DMS79 treated with DMSO at 0.1 percent for 48 hours (cell line): ENCODE results near the gene KCNJ12.

Experiments used
- DNase-seq: peaks from one replicate; lab custom pipeline; 2025; lab: John Stamatoyannopoulos, UW

Gene KCNJ12

DNA sequence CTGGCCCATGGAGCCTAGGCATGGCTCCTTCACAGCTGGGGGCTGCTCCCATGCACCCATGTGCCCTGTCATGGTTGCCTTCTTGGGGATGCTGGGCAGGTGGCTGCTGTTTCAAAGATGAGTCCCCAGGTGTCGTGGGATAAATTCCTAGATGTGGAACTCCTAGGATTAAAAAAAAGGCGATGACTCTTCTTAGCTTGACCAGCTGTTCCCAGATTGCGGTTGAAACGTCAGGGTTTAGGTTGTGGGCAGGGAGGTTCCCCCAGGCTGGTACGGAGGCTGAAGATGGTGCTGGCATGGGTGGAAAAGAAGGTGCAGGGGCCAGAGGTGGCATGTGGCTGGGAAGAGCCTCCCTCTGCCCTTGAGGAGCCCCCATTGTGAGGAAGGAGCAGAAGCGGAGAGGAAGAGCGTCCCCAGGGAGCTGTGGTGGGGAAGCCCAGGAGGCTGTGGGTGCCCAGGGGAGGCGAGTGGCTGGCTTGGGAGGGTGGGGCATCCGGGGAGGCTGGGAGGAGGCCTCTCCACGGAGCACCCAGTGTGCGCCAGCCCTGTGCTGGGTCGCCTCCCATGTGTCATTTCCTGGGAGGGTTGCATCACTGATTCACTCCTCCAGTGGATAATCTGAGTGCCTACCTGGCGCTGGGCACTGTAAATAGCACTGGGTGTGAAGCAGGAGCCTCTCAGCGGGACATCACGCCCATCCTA is 7.5 kb upstream of the KCNJ12 start:
- no peak for DNase-seq

DNA sequence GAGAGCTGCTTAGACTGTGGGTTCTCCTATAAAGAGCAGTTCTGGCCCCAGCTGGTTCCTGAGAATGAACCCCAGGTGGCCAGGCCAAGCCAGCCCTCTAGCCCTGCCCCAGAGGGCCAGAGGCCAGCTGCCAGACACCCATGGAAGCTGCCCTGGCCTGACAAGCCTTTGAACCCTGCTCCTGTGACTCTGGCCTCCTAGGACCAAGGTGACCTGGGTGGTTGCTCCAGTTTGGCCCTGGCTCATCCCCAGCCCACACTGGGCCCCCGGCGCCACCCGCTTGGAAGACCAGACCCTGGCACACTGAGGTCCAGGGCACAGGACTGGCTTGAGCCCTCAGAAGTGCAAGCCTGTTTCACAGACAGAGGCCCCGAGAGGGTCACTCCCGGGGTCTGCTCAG is 6.8 kb upstream of the KCNJ12 start:
- DNase-seq = no peak

DNA sequence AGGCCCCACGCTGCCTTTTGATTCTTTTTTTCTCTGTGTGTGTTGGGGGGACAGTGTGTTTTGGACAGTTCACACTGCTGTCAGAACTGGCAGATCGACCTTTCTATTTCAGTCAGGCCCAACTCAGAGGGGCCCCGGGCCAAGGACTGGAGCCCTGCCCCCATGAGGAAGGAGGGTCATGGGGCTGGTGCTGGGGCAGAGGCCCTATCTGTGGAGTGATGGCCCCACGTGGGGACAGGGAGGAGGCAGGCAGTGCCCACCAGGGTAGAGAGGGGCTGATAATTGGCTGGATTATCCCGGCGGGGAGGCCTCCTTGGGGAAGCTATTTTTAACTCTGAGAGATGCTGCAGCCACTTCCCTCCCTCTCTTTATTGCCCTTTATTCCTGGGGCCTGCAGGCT is 5.7 kb upstream of the KCNJ12 start:
- no peak for DNase-seq

DNA sequence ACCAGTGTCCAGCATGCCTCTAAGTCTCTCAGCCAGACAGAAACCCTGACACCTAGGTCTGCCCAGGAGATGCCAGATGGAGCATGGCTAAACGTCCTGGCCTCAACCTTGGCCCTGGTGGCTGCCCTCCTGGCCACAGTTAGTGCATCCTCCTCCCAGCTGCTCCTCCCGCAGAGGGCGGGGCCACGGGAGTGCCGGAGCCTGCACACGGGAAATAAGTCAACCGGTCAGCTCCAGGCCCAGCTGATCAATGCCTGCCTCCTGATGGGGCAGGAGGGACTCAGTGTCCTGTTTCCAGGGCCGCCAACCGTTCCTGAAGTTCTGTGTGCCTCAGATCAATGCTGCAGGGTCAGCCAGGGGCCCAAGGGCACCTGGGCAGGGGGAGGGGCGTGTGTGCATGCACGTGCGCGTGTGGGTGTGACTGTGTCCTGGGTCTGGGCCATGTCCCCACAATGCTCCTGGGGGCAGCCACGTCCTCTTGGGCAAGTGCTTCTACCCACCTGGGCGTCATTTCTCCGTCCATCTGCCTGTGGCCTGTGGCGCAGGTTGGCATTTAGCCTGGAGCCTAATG is 4.6 kb upstream of the KCNJ12 start:
- no peak for DNase-seq

DNA sequence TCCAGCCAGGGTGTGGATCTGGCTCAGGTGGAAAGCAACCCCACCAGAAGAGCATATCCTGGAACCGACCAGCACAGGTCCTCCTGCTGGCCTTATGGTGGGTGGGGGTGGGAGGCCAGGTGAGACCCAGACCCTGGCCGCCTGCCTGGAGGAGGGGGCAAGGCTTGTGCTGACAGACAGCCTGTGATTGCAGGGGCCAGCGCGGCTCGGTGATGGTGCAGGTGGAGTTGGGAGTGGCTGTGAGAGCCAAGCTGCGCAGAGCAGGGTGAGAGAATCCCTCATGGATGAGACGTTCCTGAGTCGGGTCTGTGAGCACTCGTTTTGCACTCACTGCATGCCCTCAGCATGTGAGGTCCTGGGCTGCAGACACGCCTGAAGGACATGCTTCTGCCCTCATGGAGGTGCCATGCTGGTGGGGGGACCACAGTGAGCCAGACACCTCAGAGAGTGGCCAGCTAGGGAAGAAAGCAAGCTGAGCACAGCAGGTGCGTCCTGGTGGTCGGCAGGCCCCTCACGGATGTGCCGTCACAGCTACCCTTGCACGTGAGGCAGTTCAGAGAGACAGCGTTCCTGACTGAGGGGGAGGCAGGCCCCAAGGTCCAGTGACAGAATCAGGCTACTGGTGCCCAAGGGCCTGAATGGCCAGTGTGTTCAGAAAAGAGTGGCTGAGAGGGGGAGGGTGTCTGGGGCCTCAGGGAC is 3.8 kb upstream of the KCNJ12 start:
- DNase-seq = no peak

DNA sequence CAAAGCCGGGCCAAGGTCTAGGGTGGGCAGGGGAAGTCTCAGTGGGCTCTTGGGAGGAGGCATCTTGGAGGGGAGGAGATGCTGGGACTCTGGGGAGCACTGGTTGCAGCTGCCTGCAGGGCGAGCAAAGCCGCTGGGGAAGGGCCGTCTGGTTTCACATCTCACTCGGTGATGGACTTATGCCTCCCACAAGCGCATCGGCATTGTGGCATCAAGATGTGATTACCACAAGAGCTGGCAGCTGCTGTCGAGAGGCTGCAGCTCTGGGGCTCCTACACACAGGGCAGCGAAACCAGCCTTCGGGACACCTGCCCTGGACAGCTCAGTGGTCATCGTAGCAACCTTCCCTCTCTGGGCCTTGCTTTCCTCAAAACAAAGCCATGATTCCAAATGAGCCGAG is 3.1 kb upstream of the KCNJ12 start:
- DNase-seq = peak; percentile 6

DNA sequence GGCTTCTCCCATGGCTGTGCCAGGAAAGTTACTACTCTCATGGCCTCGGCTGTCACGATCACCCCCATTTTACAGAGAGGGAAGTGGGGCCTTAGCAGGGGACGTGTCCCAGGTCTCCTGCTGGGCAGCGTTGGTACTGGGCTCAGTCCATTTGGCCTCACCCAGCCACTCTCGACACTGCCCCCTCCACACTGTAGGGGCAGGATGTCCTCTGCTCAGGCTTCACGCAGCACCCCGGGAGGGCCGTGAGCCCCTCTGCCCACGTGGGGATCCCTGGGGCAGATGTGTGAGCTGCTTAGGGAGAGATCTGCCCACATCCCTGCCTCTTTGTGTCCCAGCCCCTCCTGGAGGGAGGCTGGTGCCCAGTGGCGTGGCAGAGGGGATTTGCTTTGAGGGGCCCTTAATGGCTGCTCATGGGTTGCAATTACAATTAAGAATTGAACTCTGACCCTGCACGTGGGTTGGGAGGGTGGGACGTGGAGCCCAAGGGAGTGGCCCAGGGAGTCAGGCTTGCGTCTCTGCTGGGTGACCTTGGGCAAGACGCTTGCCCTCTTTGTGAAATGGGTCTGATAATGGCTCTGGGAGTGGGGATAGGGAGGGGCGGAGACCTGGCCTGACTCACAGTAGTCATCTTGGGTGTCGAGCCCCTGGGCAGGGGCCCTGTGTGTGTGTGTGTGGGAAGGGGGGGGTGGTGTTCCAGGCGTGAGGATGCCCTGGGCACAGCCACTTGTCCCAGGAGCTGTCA is 2.3 kb upstream of the KCNJ12 start:
- no peak for DNase-seq

DNA sequence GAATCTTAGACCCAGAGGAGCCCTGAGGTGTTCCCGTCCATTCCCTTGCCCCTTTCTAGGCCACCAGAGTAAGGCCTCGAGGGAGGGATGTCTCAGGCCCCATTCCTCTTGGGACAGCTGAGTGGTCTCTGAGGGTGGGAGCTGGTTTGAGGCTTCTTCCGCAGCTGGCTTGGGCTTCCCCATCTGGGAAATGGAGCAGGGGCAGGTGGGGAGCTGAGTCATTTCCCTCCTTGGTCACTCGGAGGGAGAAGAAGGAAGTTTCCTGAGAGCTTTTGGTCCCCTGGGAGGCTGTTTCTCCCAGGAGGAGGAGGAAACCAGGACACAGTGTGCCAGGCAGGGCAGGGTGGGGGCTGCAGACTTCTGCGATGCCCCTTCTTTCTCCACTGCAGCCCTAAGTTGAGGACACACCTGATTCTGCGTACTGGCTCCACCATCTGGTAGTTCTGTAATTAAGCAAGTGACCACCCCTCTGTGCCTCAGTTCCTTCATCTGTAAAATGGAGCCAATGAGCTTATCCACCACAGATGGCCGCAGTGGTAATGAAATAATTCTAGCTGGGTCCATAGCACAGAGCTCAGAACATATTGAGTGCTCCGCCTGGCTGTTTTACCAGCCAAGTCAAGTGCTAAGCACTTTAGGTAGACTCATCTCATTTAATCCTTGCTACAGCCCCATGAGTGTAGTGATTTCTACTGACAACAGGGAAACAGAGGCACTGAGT is 1.6 kb upstream of the KCNJ12 start:
- no peak for DNase-seq

DNA sequence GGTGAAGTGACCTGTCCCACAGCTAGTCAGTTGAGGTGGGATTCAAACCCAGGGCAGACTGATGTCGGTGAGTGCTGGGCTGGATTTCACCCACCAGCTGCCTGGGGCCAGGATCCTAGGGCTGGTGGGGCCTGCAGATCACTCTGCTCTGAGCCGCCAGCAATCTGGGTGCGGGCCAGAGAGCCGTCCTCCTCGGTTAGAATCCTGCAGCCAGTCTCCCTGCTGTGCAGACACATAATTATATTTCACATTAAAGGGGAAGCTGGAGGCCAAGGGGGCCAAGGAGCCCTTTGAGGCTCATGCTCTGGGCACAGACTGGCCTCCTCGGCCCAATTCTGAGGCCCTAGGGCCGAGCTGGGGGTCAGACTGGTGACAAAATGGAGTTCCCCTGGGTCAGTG is 996 bp upstream of the KCNJ12 start:
- DNase-seq = no peak

DNA sequence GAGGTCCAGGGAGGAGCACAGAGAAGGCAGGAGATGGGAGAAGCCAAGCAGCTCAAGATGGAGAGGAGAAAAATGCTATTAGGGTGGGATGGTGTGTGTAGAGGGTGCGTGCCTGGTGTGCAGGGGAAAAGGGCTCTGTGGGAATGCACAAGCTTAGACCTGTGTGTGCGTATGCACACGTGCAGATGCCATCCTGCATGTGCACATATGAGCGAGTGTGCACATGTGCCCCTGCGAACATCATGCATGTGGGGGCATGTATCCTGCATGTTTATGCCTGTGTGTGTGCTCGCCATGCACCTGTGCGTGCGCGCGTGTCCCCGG is 438 bp upstream of the KCNJ12 start:
- no peak for DNase-seq

DNA sequence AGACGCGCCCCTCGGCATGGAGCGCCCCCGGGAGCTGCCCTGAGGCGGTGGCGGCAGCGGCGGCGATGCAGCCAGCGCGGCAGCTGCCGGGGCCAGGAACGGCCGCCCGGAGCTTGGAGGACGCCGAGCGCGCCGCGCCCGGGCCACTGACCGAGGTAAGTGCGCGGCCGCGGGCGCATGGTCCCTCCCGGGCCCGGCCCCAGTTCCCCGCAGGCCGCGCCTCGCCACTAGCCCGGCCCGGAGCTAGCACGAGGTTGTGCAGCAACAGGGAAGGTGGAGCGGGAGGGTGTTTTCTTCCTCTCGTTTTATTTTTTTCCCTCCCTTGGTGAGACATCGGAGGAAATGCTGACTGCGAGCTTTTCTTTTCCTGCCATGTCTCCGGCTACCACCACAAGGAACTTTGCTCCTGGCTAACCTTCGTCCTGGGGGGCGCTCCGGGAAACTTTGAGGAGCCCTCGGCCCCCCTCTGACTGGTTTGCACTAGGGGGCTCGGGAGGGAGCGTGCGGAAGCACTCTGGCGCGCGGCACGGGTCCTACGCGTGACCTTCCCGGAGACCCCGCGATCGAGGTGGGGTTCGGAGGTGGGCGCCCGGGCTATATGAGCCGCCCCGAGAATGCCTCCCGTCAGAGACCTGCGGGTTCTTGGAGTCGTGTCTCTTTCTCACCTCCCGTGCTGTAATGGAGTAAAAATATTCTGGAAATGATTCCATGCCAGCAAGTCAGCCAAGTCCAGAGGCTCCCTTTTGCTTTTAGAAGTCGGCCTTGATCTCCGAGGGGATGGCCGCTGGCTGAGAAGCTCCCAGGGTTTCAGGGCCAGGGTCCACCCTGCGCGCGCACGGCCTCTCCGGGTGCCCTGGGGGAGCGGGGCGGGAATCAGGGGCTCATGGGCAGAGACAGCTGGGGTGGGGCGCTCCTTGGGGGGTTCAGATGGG is 868 bp downstream of the KCNJ12 start:
- peak; percentile 3 for DNase-seq

DNA sequence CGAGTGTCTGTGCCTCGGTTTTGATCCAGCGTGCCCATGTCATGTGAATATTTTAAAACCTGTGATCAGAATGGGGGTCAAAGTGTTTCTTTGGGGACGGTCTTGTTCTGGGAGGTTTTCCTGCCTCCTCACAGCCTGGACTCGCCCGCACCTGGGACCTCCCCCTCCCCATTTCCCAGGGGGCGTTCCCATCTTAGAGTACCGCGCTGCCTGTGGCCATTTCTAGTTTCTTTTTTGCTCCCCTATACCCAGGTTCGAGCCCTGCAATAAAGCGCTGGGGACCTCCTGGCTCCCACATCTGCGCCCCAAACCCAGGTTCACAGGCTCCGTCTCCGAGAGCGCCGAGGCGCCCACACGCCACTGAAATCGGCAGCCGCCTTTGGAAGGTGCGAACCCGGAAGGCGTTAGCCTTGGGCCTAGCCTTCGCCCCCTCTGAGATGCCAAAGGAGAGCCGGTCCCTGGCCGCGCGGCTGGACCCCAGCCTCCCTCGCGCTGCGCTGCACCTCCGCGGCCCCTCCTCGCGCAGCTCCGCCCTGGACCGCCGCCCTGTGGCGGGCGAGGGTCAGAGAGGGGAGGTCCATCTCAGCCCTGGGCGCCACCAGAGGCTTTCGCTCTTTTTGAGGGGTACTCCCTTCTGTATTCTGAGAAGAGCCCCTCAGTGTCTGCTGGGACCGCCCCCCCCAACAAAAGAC is 1.7 kb downstream of the KCNJ12 start:
- peak; percentile 2 for DNase-seq

DNA sequence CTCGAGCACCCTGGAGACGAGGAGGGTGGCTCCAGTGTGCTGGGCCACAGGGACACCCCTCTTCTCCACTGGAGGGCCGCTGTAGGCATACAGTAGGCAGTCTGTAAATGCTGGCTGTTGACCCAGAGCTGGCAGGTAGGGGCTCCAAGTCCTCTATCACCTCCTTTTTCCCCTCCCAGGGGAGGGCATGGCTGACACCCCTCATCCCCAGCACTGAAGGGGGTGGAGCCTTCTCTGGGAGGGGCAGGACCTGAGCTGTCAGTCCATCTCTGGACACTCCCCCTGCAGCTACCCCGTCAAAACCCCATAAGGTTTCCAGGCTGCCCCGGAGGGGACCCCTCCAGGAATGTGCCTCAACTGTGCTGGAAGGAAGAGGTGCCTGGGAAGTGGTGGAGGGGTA is 2.4 kb downstream of the KCNJ12 start:
- DNase-seq = no peak

DNA sequence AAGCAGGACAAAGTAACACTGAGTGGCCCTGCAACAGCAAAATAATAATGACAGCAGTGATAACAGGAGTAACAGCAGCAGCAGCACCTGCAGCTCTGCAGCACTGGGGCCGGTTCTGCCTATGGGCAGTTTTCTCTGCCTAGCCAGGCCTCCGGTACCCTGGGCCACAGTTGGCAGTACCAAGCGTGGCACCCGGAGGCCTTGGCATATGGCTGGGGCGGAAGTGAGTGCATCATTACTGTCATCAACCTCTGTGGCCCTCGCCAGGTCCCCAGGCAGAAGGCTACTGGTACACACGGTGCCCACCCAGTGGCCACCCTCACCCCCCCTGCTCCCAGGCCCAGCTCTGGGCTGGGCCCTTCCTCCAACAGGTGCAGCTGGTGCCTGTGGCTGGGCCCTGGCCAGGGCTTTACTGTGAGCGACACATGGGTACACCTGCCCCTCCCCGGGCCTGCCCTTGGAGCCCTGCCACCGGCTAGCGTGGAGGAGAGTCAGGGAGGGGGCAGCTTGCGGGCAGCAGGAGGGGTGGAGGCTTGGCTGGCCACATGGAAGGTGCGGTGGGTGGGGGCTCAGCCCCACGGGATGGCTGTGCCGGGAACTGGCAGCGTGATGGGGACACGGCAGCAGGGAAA is 3.0 kb downstream of the KCNJ12 start:
- DNase-seq = peak; percentile 17

DNA sequence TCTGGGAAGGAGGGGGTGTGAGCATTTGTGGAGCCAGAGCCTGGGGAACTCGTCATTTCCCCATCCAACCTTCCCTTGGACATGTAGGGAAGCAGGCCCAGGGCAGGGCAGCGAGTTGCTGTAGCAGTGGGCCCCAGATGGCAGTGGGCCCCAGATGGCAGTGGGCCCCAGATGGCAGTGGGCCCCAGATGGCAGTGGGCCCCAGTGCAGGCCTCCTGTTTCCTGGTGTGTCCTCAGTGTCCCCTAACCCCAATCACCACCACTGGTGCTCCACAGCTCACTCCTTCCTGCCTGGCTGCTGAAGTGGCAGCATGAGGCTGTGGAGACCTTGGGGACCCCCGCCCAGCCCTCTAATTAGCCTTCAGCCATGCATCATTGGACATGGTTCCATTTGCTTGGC is 4.5 kb downstream of the KCNJ12 start:
- no peak for DNase-seq

DNA sequence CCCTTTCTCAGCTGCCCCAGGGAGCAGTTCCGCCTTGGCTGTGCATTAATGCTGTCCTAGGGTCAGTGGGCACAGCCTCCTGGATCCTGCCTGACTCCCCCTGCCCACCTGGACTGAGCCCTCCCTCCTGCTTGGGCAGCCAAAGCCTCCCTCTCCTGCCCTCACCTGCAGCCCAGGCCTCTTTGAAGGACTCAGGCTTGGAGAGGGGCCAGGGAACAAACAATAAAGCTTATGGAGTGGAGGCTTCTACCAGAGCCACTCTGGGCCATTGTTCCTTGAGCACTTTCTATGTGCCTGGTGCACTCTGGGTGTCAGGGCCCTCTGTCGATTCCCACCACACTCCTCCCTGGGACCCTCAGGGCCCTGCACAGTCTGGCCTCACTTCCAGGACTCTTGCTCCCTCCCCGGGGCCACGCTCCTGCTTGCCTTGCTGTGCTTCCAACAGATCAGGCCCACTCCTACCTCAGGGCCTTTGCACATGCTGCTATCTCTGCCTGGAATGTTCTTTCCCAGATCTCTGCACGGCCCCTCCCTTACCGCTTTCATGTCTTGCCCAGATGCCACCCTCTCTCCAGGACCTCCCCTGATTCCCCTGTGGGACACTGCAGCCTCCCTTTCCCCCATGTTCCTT is 5.0 kb downstream of the KCNJ12 start:
- peak; percentile 43 for DNase-seq

DNA sequence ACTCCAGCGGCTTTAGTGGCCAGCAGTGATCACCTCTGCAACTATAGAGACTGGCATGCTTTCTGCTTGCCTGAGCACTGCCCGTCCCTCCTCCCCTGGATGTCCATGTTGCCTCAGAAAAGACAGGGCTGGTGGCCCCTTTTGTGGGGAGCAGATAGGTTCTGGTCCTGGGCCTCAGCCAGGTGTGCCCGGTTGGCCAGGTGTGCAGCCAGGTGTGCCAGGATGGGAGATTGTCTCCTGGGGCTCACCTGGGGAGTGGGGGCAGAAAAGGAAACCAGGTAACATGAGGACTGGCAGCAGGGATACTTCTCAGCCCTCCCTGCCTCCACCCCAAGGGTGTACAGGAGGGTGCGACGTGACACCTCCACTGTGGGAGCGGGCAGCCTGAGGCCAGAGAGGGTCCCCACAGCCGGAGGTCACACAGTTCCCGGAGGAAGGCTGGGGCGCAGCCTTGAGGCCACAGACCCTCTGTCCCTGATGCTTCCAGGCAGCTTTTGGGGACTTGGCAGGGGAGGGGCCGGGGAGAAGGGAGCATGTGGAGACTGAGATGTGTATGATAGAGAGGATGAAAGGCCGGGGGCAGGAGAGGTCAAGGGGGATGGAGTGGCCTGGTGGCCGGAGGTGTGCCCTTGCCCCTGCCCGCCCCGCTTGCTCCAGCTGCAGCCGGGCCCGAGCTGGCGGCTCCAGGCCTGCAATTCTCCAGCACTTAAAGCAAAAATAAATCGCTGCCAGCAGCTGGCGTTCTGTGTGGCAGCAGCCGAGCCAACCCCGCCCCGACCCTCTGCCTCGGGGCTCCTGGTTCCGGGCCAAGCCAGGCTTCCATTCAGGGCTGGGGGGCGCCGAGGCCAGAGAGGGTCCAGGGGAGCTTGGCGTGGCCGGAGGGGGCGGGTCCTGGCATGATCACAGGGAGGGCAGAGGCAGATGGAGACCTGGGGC is 6.7 kb downstream of the KCNJ12 start:
- DNase-seq = peak; percentile 17

DNA sequence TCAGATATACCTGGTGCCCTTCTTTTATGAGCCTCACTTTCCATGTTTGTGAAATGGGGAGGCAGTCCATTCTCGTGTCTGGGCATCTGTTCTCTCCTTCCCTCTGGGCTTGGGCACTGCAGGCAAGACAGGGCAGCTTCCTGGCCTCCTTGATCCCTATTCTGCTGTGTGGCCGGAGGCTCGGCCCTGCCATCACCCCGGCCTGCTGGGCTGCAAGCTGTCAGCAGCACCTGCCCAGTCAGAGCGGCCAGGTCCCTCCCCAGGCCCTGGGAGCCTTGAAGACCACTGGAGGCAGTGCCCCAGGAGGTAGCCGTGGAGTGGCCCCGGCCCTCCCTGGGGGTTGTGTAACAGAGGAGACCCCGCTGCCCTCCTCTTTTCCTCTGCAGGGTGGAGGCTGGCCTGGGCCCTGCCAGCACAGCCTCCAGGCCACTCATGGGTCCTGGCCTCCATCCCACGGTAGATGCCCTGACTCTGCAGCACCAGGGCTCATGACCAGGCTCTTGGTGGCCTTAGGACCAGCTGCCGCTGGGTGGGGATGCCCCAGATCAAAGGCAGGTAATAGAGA is 9.2 kb downstream of the KCNJ12 start:
- DNase-seq = no peak
